Fibroblast of pulmonary artery (primary cell): Measurements from ENCODE around the gene HOXA4.

ENCODE experiments used
- DNase-seq: peaks from one replicate; pipeline ENCODE4 v3.0.0-alpha.2; 2010; ENCODE audit warnings: low read depth
- H3K4me3 ChIP-seq: replicated peaks from 2 replicates; pipeline ENCODE4 v1.5.1; 2011; ENCODE audit warnings: low read depth, mild to moderate bottlenecking, control low read depth, low read length, moderate library complexity
- TF ChIP-seq, protein P1 (sequence below): IDR thresholded peaks from 2 replicates; pipeline ENCODE4 v1.5.1; 2011; ENCODE audit warnings: mild to moderate bottlenecking, control low read depth, low read length, inconsistent platforms; ENCODE audit errors: missing control alignments

Gene HOXA4

DNA sequence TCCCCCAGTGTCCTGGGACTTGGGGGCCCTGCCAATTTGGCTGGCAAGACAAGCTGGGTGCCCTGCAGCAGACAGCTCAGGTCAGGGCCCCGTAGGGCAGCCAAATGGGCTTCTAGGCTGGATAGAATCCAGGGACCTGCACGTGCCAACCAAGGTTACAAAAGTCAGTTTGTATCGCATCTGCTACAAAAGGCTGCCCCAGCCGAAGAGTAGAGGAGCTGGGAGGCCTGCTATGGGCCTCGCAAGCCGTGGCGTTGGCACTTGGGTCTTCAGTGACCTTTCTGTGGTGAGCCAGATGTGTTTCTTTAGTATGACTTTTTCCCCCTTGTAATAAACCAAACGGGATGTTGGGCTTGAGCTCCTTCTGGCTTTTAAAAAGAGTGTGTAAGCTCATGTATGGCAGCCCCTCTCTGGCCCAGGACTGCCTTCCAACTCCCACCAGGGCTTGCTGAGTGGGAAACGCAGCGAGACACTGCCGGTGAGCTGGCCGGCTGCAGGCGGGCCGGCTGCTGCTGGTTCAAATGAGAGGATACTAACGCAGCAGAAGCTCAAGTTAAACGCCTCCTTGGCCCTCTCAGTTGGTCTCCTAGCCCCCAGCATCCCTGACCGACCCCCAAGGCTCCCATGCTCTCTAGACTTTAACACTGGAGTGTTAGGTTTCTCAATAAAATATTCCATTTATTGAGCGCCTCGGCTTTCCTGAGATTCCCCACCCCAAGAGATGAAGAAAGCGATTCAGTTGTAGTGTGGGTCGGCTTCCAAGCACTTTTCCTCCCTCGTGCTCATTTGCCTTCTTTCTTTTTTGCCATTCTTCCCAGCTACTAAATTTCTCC, 46.6 kb upstream of the HOXA4 start:
- TF ChIP-seq, protein P1, sequence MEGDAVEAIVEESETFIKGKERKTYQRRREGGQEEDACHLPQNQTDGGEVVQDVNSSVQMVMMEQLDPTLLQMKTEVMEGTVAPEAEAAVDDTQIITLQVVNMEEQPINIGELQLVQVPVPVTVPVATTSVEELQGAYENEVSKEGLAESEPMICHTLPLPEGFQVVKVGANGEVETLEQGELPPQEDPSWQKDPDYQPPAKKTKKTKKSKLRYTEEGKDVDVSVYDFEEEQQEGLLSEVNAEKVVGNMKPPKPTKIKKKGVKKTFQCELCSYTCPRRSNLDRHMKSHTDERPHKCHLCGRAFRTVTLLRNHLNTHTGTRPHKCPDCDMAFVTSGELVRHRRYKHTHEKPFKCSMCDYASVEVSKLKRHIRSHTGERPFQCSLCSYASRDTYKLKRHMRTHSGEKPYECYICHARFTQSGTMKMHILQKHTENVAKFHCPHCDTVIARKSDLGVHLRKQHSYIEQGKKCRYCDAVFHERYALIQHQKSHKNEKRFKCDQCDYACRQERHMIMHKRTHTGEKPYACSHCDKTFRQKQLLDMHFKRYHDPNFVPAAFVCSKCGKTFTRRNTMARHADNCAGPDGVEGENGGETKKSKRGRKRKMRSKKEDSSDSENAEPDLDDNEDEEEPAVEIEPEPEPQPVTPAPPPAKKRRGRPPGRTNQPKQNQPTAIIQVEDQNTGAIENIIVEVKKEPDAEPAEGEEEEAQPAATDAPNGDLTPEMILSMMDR = no peak
- H3K4me3 ChIP-seq = no peak overlapping the region
- DNase-seq = no peak

DNA sequence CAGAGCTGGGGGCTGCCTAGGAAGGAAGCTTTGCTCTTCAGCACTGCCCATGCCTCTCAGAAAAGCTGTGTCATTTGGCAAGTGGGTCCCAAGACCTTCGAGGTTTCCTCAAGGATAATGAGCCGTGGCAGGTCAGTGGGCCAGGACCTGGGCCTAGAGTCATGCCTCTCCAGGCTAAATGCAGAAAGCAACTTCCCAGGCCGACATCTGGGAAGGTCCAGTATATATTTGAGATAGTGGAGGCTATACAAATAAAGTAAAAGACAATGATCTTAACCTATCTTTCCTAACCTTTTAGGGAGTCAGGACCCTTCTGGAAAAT, 45.9 kb upstream of the HOXA4 start:
- H3K4me3 ChIP-seq = no peak overlapping the region
- no peak for DNase-seq
- TF ChIP-seq, protein P1 = no peak

DNA sequence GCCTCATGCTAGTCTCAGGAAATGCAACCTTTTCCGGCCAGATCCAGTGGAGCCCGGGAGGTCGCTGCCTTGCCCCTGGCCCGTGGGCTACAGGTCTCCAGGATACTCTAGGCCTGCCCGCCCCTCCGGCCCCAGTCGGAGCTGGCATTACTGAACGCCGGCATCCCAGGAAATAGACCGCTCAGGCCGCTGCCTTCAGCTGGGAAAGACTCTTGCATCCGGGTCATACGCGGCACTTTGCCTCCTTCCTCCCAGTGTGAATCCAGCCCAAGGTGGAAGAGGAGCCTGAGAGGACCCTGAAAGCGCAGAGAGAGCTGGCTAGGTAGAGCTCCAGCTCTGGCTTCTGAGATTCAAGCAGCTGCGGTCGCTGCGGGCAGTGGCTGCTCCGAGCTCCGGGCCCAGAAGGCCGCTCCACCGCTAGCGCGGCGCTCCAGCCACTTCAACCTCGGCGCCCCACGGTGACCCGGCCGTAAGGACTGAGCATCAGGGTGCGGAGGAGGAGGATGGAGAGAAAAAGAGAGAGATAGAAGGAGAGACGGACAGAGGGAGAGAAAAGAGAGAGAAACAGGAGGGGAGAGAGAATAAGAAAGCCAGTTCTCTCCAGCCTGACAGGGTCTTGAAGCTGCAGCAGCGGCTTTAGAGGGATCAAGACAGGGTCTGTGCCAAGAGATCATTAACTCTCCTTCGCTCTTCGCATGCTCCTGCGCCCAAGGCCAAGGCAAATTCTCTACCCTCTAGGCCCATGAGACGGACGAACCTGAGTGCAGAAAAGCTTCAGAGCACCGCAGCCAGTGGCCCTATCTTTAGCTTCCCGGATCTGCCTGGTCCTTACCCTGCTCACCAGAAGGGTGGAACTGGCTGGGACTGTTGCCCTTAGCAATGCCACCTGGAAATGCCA, 45.3 kb upstream of the HOXA4 start:
- TF ChIP-seq, protein P1 = no peak
- no peak overlapping the region for H3K4me3 ChIP-seq

DNA sequence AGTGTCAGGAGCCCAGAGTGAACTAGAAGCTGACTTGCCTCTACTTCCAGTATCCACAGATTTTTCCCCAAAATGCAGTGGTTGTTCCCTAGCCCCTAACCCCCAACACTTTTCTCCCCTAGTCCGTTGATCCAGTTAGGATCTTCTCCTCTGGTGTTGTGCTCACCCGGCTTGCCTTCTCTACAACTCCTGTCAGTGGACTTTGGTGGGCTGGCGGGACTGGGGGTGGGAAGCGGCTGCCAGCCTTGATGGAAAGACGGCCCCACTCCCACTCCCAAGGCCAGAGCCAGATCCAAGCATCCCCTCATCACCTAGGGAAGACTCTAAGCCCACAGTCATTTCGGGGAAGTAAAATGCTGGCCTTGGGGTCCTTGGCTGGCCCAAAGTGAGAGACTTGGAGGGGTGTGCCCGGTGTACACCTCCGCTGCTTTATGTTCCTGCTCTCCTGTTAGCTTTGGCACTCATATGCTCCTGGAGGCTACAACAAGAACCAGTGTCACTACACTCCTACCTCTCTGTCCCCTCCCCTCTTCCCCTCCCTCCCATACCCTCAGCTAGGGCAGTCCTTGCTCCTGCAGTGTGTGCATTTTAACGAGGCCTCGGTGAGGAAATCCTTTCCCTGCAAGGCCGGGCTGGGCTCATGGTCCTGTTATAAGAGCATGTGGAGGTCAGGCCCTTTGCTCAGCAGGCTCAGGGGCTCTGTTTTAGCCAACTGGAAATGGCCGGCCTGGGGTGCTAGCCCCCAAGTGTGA, 44.5 kb upstream of the HOXA4 start:
- DNase-seq = no peak
- TF ChIP-seq, protein P1 = no peak
- H3K4me3 ChIP-seq = no peak overlapping the region

More for the DNA sequence above, 45.3 kb upstream of the HOXA4 start:
- no peak for DNase-seq

DNA sequence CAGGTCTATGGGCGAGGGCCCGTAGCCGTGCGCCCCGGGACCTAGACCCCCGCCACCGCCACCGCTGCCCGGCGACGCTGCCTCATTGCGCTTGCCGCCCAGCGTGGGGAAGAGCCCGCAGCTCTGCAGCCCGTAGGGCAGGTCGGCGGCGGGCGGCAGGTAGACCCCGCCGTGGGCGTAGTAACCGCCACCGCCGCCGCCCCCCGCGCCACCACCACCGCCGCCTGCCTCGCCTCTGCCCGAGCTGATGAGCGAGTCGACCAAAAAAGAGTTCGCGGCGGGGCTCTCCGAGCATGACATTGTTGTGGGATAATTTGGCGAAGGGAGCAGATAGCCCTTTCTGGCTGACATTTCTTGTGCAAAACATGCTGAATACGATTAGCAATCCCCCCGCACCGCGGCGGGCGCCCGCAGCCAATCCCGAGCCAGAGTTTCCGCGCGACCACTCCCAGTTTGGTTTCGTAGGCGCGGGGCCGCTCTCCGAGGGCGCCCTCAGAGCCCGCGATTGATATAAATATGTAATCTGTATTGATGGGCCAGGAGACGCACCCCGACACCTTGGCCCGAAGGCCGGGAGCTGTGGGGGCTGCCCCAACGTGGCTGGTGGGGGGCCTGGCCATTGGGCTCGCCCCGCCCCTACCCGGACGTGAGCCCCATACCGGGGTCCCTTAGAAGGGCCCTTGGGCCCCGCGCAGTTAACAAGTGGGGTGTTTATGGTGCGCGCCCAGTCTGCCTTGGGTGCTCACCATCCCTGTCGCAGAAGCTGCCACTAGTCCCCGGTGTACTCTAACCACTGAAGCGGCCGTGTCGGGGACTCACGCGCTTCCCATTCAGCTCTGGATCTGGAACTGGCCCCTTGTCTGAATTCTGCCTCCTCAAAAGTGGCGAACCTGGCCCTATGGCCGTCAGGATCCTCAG, 43.7 kb upstream of the HOXA4 start, which contains the start of gene HOXA10:
Gene HOXA10 (minus strand): TSS at position 365 of the 918 bp plus-strand sequence. CDS start 14 bp downstream, at position 351.
- TF ChIP-seq, protein P1 = no peak
- DNase-seq = no peak
- H3K4me3 ChIP-seq = no peak within 1 kb of the TSS

DNA sequence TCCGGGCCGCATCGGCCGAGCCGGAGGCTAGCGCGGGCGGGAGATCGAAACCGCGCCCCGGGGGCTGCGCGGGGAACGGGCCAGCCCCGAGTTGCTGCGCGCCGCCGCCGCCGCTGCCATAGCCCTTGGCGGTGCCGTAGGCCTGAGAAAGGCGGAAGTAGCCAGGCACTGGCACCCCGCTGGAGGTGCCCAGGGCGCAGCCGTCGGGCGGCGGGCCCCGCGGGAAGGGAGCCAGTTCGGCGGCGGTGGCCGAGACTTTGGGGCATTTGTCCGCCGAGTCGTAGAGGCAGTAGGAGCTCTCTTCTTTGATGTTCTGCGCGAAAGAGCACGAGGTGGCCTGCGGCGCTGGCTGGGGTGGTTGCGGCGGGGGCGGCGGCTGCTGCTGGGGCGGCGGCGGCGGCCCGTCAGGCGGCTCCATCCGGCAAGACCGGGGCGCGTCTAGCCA, 43.0 kb upstream of the HOXA4 start:
- no peak for DNase-seq
- no peak overlapping the region for H3K4me3 ChIP-seq

More for the DNA sequence above, 43.0 kb upstream of the HOXA4 start:
- TF ChIP-seq, protein P1 = no peak
